ENCODE data around the gene PHF10.

The PHF10 gene

GRCh38 chr6:169669889-169670288 lies 54.4 kb downstream of the PHF10 start:
- no peak for DNase-seq

GRCh38 chr6:169669147-169669546 lies 55.2 kb downstream of the PHF10 start:
- no peak for DNase-seq

DNA sequence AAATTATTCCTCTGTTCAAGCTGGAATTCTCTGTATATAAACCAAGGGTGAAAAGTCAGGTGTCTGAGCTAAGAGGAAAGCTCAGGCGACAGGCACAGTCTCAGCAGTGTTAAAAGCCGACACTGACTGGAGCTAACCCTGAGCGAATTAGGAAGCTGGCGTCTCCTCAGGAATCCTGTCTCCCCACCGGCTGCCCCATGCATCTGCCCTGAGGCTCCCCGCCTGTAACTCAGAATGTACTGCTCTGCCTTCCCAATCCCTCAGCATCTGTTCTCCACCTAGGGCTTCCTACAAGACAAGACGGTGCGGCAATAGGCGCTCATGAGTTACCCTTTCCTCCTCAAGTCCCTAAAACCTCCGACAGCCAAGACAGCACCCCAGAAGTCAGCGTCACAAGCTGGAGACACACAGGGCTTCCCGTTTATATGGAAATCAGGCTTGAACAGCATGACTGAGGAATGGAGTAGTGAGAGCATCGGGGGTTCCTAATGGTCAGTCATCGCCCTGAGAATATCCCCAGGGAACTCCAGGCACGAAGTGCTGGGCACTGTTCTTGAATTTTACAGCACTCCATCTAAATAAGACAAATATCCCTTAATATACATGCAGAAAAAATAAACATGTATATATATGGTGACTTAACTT lies 56.0 kb downstream of the PHF10 start:
- DNase-seq, result no peak

DNA sequence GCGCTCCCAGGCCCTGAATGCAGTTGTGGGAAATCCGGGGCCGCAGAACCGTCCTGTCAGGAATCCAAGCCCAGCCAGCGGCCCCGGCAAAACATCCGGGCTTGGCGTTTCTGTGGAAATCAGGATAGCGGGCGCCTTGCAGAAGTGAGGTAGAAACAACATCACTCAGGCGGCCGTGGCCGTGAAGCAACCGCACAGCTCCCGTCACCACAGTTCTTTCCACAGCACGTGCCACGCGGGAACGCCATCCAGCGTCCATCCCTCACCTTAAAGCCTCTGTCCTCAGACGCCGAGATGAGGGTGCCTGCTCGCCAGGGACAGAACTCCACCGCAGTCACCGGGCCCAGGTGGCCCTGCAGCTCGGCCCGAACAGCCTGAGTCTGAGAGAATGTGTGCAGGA lies 56.6 kb downstream of the PHF10 start:
- DNase-seq, result no peak

- no peak for DNase-seq
Observed at GRCh38 chr6:169666441-169666840, 57.9 kb downstream of the PHF10 start.

- no peak for DNase-seq
Observed at GRCh38 chr6:169665289-169665688, 59.0 kb downstream of the PHF10 start.

- DNase-seq, result no peak
Observed at GRCh38 chr6:169664227-169664626, 60.1 kb downstream of the PHF10 start.

- no peak for DNase-seq
Observed at GRCh38 chr6:169663468-169663867, 60.8 kb downstream of the PHF10 start.

DNA sequence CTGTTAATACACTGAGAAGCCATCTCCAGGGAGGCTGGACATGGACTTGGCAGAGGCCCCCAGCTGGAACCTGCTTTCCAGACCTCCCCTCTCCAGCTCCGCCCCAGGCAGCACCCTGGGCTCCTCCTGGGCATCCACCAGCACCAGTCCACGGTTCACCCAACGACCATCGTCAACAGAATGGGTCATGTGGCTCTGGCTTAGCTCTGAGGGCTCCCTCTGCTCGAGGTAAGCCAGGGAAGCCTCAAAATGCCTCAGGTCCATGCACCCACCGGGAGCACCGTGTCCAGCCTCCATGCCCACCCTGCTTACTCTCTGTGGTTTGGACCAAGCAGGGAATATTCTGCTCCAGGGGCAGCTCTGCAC lies 62.9 kb downstream of the PHF10 start:
- no peak for DNase-seq

DNA sequence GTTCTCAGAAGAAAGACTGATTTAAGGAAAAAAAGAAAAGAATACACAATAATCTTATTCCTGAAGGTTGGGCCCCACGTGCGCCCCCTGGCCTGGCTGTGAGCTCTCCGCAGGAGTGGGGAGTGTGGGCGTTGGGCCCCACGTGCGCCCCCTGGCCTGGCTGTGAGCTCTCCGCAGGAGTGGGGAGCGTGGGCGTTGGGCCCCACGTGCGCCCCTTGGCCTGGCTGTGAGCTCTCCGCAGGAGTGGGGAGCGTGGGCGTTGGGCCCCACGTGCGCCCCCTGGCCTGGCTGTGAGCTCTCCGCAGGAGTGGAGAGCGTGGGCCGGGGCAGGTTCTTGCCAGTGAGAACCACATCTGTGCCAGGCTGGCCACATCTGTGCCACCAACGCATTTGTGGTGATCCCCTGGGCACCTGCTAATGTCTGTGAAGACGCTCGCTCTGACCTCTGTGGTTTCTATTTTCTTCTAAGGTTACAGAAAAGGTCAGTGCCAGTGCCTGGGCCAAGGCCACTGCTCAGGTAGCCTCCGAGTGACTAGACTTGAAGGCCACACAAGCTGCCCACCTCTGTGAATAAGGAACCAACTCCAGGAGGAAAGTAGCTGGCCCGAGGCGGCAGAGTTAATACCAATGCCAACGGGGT lies 63.4 kb downstream of the PHF10 start:
- no peak for DNase-seq

DNA sequence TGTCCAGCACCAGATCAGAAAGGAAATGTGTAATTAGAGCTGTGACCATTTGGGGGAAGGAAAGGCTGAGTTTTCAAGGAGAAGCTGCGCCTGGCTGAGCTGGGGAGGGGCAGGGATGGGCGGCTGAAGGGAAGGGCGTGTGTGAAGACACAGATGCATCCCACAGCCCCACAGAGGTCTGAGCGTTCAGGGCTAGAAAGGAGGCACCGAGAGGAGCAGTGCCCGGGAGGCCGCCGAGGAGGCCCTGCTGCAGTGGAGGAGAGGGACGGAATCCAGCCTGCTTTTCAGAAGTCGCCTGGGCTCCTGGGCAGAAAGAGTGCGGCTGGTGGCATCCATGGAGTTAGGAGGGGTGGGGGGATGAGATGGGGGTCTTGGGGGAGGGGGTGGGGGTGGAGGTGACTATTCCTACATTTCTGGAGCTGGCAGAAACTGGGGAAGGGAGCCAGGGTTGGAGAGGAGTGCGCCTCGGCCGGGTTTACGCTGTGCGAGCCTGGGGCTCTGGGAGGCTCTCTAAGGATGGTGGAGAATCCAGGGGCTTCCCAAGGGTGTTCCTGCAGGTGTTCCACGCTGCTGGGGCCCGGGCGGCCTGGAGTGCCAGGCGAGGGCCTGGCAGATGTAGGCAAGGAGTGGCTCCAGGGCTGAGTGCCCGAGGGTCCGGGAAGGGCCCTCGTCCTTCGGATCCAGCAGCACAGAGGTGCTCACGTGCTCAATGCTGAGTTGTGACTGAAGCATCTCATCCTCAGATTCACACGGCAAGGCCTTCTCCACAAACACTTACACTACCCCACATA lies 64.3 kb downstream of the PHF10 start:
- DNase-seq, result no peak

DNA sequence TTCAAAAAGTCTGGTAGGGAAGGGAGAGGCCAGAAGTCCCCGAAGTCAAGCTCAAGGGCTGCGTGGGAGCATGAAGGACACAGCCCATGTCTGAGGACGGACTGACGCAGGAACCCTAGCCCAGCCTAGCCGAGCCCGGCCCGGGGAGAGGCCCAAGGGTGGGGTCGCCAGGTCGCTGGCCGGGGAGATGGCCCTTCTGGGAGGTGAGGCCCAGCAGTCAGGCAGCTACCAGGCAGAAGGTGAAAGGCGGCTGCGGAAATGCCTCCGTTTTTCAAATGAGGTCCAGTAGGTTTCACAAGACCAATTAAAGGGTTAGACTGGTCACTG lies 67.1 kb downstream of the PHF10 start:
- no peak for DNase-seq

DNA sequence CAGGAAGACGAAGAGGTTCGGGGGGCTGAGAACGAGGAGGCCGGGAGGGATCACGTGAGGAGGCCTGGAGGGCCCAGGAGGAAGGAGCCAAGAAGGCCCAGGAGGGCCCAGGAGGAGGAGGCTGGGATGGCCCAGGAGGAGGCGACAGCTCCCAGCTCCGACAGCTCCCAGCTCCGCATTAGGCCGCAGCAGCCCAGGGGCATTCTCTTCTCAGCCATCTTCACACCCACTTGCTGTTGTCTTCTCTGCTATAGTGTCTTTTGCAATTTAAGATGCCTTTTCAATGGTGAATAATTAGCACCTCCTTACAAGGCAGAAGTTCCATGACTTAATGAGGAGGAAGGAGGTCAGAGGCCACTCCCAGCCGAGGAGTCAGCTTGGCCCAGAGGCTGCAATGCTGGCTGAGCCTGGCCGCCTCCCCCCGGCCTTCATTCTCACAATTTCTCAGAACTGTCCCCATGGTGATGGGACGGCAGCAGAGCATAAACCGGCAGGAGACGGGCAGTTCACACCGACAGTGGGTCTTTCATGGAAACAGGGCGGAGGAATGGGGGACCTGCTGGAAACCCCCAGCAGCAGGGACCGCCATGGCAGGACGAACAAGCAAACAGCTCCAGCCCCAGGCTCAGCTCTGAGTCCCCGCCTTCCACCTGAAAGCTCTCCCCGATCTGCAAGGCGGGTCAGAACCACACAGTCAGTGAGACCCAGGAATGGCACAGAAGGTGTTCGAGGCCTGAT lies 67.6 kb downstream of the PHF10 start:
- no peak for DNase-seq

- DNase-seq, result no peak
Observed at GRCh38 chr6:169654598-169655391, 69.5 kb downstream of the PHF10 start.

Measured in NCI-H1048 (cell line).